ENCODE measurements around the gene IGSF21. TPM values are rescaled to one million over a fixed set of nuclear protein-coding genes. Genes with fewer than 3 reads are reported as not detected.

IGSF21 gene
- total and polyA plus RNA-seq, 5 experiments from 2014 or later: not detected

DNA sequence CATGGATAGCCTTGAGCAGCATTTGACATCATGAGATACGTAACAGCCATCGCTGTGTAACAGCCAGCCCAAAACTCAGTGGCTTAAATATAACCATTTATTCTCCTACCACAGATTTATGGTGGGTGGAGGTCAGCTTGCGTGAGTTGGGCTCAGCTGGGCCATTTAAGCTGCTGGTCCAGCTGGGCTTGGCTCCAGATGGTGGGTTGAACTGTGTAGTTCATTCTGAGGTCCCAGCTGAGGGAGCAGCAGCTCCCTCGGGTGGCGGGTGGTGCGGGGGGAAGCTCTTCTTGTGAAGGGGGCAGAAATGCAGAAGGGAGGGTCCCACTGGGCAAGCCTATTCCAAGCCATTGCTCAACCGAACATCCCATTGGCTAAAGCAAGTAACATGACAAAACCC is 75.9 kb downstream of the IGSF21 start:
- Mint-ChIP-seq H3K27me3 (peaks cover 3 to 29% (median 13%) of the 10 kb centered on the region in 5 donors), H3K4me1 (peaks cover 0 to 2% (median 0%) of the 10 kb centered on the region in 4 donors), H3K27ac (no peak overlapping the region), H3K4me3 (no peak overlapping the region), H3K36me3 (no peaks in the 10 kb centered on the region), H3K9me3 (no peaks in the 10 kb centered on the region)
- ATAC-seq: no peak
- POLR2A ChIA-PET: no interaction called here
- no peak for DNase-seq

DNA sequence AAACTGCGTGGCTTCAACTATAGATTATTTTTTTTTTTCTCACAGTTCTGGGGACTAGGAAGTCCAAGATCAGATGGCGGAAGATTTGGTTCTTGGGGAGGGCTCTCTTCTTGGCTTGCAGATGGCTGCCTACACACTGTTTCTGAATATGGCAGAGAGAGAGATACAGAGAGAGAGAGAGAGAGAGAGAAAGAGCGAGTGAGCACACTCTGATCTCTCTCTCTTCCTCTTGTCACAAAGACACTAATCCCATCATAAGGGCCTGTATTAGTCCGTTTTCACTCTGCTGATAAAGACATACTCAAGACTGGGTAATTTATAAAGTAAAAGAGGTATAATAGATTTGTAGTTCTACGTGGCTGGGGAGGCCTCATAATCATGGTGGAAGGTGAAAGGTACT is 79.5 kb downstream of the IGSF21 start:
- Mint-ChIP-seq H3K4me1 (peaks cover 0 to 2% (median 0%) of the 10 kb centered on the region in 4 donors), H3K36me3 (no peaks in the 10 kb centered on the region), H3K9me3 (no peaks in the 10 kb centered on the region), H3K4me3 (no peak overlapping the region), H3K27ac (no peak overlapping the region), H3K27me3 (peaks cover 6 to 27% (median 11%) of the 10 kb centered on the region in 5 donors)
- ATAC-seq (no peak), DNase-seq (no peak)
- POLR2A ChIA-PET: no interaction called here

DNA sequence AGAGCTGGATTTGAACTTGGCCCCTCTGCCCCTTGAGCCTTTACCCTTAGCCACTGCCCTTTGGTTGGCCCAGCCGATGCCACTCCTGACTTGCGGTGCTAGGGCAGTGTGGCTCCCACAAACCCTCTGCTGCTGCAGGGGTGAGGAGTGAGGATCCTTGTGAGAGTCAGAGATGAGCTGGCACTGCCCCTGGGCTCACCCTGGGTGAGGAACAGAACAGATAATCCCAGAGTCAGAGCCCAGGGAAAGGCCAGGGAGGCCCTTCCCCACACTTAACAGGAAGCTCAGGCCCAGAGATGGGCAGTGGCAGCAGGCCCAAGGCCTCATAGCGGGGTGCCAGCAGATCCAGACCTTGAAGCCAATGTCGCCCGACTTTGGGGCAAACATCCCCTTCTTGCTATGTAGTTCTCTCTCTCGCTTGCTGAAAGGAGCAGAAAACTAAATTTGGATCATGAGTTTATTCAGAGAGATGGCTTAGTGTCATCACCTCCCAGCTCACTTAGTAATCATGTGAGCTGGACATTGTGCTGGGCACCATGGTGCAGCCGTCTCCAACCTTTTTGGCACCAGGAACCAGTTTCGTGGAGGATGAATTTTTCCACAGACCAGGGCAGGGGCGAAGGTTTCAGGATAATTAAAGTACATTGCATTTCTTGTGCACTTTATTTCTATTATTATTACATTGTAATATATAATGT is 81.4 kb downstream of the IGSF21 start:
- Mint-ChIP-seq H3K9me3 (no peaks in the 10 kb centered on the region), H3K4me3 (no peak overlapping the region), H3K36me3 (no peaks in the 10 kb centered on the region), H3K4me1 (no peaks in the 10 kb centered on the region), H3K27ac (no peak overlapping the region), H3K27me3 (peaks cover 6 to 39% (median 15%) of the 10 kb centered on the region in 5 donors)
- no peak for ATAC-seq
- no peak for DNase-seq
- POLR2A ChIA-PET: no interaction called here

DNA sequence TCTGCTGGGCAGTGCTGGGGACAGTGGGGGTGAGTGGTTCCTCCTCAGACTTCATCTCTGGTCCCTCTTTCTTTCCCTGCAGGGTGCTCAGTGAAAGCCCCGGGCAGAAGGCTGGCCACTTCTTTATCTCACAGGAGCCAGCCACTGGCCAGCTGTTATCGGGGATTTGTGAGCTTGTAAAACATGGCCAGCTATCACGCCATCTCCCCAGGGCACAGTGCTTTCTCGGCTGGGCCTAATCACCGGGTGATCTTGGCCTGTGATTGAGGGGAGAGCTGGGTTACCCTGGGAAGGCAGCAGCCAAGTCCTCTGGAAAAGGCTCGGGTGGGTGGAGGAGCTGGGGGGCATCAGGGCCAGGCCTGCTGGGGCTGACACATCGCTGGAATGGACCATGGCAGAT is 83.0 kb downstream of the IGSF21 start:
- ATAC-seq: no peak
- H3K36me3 Mint-ChIP-seq: no peaks in the 10 kb centered on the region
- H3K27ac Mint-ChIP-seq: no peak overlapping the region
- no peak for DNase-seq
- H3K27me3 Mint-ChIP-seq: peaks cover 6 to 50% (median 15%) of the 10 kb centered on the region in 5 donors
- H3K9me3 Mint-ChIP-seq: no peaks in the 10 kb centered on the region
- H3K4me1 Mint-ChIP-seq: no peaks in the 10 kb centered on the region
- POLR2A ChIA-PET: no interaction called here
- H3K4me3 Mint-ChIP-seq: no peak overlapping the region

DNA sequence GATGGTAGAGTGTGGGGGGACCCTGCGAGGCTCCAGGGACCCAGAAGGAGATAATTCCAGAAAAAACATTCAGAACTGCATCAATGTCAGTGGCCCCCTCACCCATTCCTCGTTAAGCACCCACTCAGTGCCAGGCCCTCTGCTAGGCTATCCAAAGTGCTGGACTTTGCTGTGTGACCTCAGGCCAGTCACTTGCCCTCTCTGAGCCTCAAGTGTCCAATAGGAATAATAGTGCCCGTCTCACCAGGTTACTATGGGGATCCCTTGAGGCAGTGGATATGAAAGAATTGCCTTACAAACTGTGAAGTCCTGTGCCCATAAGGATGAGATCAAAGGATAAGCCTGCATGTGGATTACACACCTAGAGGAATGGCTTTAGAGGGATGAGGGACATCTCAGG is 83.4 kb downstream of the IGSF21 start:
- H3K4me3 Mint-ChIP-seq: no peak overlapping the region
- no peaks in the 10 kb centered on the region for H3K9me3 Mint-ChIP-seq
- no peak overlapping the region for H3K27ac Mint-ChIP-seq
- peaks cover 0 to 2% (median 0%) of the 10 kb centered on the region in 4 donors for H3K4me1 Mint-ChIP-seq
- DNase-seq (no peak), ATAC-seq (no peak)
- peaks cover 6 to 54% (median 19%) of the 10 kb centered on the region in 5 donors for H3K27me3 Mint-ChIP-seq
- no peaks in the 10 kb centered on the region for H3K36me3 Mint-ChIP-seq
- POLR2A ChIA-PET: no interaction called here

DNA sequence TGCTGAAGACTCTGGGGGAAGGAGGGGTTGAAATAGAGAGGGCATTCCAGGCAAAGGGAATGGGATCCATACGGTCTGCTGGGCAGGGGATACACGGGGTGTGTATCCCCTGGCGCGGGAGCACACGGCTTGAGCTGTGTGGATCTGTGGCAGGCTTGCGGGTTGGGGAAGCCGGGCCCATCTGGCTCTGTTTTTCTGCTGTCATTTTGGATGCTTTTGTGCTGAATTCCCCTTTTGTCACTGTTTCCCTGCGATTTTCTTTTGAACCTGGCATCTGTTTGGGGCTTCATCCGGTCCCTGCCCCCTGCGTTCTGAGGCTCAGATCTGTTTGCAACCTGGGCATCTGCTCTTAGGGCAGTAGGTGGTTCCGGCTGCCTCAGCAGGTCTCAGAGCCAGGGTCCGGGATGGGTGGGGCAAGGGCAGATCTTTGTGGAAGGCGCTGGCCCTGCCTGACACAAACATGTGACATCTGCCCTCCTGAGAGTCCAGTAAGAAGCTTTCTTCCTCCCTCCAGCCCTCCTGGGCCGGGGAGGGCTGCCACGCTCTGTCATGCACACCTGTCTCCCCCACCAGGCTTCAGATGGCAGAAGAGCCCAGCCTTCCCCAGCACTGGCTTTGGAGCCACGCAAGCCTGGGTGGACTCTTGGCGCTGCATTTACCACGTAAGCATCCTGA is 84.0 kb downstream of the IGSF21 start:
- Mint-ChIP-seq H3K36me3 (no peaks in the 10 kb centered on the region), H3K27ac (no peak overlapping the region), H3K4me3 (no peak overlapping the region), H3K9me3 (no peaks in the 10 kb centered on the region), H3K4me1 (peaks cover 0 to 2% (median 0%) of the 10 kb centered on the region in 4 donors), H3K27me3 (peaks cover 6 to 51% (median 22%) of the 10 kb centered on the region in 5 donors)
- no peak for DNase-seq
- POLR2A ChIA-PET: no interaction called here
- no peak for ATAC-seq

DNA sequence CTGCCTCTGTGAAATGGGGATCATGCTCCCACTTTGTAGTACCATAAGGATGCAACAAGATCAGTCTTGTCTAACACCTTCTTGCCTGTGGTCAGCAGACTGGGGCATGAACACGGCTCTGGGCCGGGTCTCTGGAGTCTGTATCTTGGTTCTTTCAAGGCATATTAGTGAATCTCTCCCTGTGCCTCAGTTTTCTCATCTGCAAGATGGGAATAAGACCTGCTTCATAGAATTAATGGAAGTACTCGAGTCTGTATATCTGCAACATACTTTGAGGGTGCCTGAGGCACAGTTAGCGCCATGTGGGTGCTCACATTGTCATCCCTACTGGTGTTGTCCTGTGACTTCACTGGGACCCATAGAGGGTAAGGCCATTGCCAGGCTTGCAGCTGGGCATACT is 84.6 kb downstream of the IGSF21 start:
- ATAC-seq (no peak), DNase-seq (no peak)
- Mint-ChIP-seq H3K9me3 (no peaks in the 10 kb centered on the region), H3K4me3 (no peak overlapping the region), H3K36me3 (no peaks in the 10 kb centered on the region), H3K27me3 (peaks cover 6 to 46% (median 25%) of the 10 kb centered on the region in 5 donors), H3K4me1 (peaks cover 0 to 2% (median 0%) of the 10 kb centered on the region in 4 donors), H3K27ac (no peak overlapping the region)
- POLR2A ChIA-PET: no interaction called here

DNA sequence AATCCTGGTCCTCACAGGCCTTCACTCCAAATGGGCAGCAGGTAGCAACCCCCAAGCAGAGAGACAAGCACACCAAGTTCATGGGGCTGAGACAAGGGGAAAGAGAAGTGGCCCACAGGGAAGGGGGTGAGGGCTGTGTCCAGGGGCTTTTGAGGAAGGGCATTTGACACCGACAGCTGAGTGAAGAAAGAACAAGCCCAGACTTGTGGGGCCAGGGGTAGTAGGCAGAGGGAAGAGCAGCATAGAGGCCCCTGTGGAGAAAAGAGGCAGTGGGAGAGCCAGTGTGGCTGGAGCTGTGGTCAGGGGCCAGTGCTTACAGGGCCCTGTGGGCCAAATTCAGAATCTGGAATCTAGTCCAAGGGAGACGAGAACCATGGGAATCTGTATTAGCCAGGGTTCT is 85.4 kb downstream of the IGSF21 start:
- ATAC-seq (no peak), DNase-seq (no peak)
- Mint-ChIP-seq H3K36me3 (no peaks in the 10 kb centered on the region), H3K9me3 (no peaks in the 10 kb centered on the region), H3K4me3 (no peak overlapping the region), H3K27me3 (peaks cover 8 to 43% (median 28%) of the 10 kb centered on the region in 5 donors), H3K4me1 (peaks cover 0 to 2% (median 0%) of the 10 kb centered on the region in 4 donors), H3K27ac (no peak overlapping the region)
- POLR2A ChIA-PET: no interaction called here

DNA sequence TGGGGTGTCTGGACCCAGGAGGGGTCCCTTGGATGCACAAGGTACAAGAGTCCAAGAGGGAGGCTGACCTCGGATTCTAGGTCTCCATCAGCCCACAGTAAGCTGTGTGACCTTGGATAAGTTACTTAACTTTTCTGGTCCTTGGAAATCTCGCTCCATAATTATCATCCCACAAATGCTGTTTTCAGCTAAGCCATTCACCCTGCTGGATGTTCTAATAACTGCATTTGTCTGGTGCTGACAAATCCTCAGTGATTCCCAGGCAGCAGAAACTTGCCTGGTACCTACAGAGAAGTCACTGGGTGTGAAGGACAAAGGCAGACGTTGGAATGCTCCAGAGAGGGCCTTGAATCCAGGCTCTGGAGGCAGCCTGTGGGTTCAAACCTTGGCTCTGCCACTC is 89.7 kb downstream of the IGSF21 start:
- Mint-ChIP-seq H3K27me3 (peaks cover 16 to 72% (median 43%) of the 10 kb centered on the region in 5 donors), H3K4me1 (peaks cover 0 to 2% (median 0%) of the 10 kb centered on the region in 4 donors), H3K36me3 (no peaks in the 10 kb centered on the region), H3K4me3 (no peak overlapping the region), H3K9me3 (no peaks in the 10 kb centered on the region), H3K27ac (no peak overlapping the region)
- ATAC-seq (no peak), DNase-seq (no peak)
- POLR2A ChIA-PET: no interaction called here

DNA sequence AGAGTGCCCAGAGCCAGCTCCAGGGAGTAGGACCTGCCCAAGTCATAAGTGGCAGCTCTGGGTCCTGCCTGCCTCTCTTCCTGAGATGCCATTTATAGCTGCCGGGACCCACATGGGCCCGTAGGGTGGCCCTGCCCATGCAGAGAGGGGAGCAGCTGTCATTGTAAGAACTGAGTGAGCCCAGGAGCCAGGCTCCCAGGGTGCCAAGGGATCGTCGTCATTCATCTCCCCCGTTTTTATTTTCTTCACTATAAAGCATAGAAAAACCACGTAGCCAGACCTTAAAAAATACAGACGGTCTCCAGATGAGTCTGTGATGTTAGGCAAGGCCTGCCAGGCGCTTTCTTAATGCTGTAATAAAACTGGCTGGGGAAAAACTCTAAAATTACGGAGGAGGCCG is 90.7 kb downstream of the IGSF21 start:
- peaks cover 17 to 67% (median 46%) of the 10 kb centered on the region in 5 donors for H3K27me3 Mint-ChIP-seq
- no peaks in the 10 kb centered on the region for H3K9me3 Mint-ChIP-seq
- H3K36me3 Mint-ChIP-seq: no peaks in the 10 kb centered on the region
- H3K4me1 Mint-ChIP-seq: peaks cover 0 to 2% (median 0%) of the 10 kb centered on the region in 4 donors
- no peak overlapping the region for H3K27ac Mint-ChIP-seq
- ATAC-seq (no peak), DNase-seq (no peak)
- POLR2A ChIA-PET: no interaction called here
- H3K4me3 Mint-ChIP-seq: no peak overlapping the region

DNA sequence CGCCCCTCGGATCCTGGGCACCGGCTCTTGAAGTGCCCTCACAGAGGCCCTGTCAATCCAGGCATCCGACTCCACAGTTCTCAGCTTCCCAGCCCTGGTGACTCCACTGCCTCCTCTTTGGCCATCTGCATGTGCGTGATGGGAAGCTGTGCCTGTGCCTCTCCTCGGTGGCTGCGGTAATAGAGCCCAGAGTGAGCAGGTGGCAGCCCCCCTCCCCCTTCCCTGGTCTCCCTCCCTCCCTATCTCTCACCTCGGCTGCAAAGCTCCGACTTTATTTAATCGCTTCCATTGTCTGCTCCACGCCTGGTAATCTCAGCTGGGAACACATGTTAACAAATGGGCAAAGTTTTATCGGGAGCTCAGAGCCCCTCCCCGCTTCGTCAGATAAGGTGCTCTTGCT is 91.9 kb downstream of the IGSF21 start:
- Mint-ChIP-seq H3K27me3 (peaks cover 19 to 67% (median 45%) of the 10 kb centered on the region in 5 donors), H3K27ac (no peak overlapping the region), H3K4me1 (peaks cover 0 to 2% (median 0%) of the 10 kb centered on the region in 4 donors), H3K9me3 (no peaks in the 10 kb centered on the region), H3K4me3 (no peak overlapping the region), H3K36me3 (no peaks in the 10 kb centered on the region)
- ATAC-seq (no peak), DNase-seq (no peak)
- POLR2A ChIA-PET: no interaction called here

DNA sequence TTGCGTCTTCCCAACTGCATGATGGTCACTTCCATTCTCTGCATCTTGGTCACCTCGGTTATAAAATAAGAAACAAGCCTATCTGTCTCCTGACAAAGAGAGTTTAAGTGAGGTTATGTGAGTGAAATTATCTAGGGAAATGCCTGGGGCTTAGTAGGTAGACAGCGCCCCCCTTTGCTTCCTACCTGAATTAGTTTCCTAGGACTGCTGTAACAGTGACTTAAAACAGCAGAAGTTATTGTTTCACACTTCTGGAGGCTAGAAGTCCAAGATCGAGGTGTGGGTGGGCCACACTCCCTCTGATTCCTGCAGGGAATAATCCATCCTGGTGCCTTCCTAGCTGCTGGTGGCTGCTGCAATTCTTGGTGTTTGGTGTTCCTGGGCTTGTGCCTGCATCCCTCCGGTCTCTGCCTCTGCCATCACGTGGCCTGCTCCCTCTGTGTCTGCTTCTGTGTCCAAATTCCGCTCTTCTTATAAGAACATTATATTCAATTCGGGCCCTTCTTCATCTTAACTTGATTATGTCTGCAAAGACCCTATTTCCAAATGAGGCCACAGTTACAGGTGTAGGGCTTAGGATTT is 92.6 kb downstream of the IGSF21 start:
- POLR2A ChIA-PET: no interaction called here
- H3K9me3 Mint-ChIP-seq: peaks cover 0 to 1% (median 0%) of the 10 kb centered on the region in 9 donors
- ATAC-seq (no peak), DNase-seq (no peak)
- no peak overlapping the region for H3K27ac Mint-ChIP-seq
- peaks cover 19 to 60% (median 47%) of the 10 kb centered on the region in 5 donors for H3K27me3 Mint-ChIP-seq
- peaks cover 0 to 2% (median 0%) of the 10 kb centered on the region in 4 donors for H3K4me1 Mint-ChIP-seq
- H3K36me3 Mint-ChIP-seq: no peaks in the 10 kb centered on the region
- H3K4me3 Mint-ChIP-seq: no peak overlapping the region

DNA sequence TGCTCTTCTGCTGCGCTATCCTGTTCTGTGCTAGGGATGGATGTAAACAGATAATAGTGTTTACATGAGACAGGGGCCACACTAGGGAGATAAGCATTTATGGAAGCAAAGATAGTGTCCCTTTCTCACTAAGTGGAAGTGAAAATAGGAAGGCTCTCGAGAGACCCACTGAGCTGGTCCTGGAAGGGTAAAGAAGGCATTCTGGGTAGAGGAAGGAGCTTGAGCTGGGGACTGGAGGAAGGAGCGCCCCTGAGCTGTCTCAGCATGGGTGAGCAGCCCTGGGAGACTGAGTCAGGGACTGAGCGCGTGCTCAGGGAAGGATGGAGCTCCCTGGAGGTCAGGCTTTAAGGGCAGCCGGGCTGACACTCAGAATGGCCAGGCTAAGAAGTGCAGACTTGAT is 93.3 kb downstream of the IGSF21 start:
- Mint-ChIP-seq H3K4me3 (no peak overlapping the region), H3K27me3 (peaks cover 19 to 58% (median 42%) of the 10 kb centered on the region in 5 donors), H3K4me1 (peaks cover 0 to under 1% (median 0%) of the 10 kb centered on the region in 4 donors), H3K27ac (no peak overlapping the region), H3K9me3 (peaks cover 0 to 8% (median under 1%) of the 10 kb centered on the region in 9 donors), H3K36me3 (no peaks in the 10 kb centered on the region)
- POLR2A ChIA-PET: no interaction called here
- ATAC-seq (no peak), DNase-seq (no peak)
